Limb (tissue), 2 donors: ENCODE measurements around the gene DCC.

Source experiments
- DNase-seq, 2 donors: peaks; one replicate each; pipeline ENCODE4 v3.0.0-alpha.2; 2016; ENCODE audit errors: extremely low spot score in 2 of 2

DCC gene

GRCh38 chr18:52781113-52781512, 441.1 kb downstream of the DCC start:
- no peak for DNase-seq

- no peak for DNase-seq
Measured at GRCh38 chr18:52791321-52791720, 451.3 kb downstream of the DCC start.

- DNase-seq, result no peak
Measured at GRCh38 chr18:52812834-52813233, 472.8 kb downstream of the DCC start.

GRCh38 chr18:52813635-52814416, 473.8 kb downstream of the DCC start:
- DNase-seq, result no peak

- no peak for DNase-seq
Measured at GRCh38 chr18:52815651-52816050, 475.7 kb downstream of the DCC start.

GRCh38 chr18:52816121-52816520, 476.1 kb downstream of the DCC start:
- DNase-seq, result no peak

- DNase-seq, result no peak
Measured at GRCh38 chr18:52822160-52822559, 482.2 kb downstream of the DCC start.

GRCh38 chr18:52824126-52824525, 484.1 kb downstream of the DCC start:
- DNase-seq, result peak in 1 of 2 donors; percentile 23

GRCh38 chr18:52826994-52827393, 487.0 kb downstream of the DCC start:
- no peak for DNase-seq

- no peak for DNase-seq
Measured at GRCh38 chr18:52829320-52829719, 489.3 kb downstream of the DCC start.

GRCh38 chr18:52829876-52830405, 489.9 kb downstream of the DCC start:
- DNase-seq, result no peak

GRCh38 chr18:52844323-52844722, 504.3 kb downstream of the DCC start:
- DNase-seq, result no peak

- no peak for DNase-seq
Measured at GRCh38 chr18:52845036-52845435, 505.0 kb downstream of the DCC start.

GRCh38 chr18:52850031-52850560, 510.1 kb downstream of the DCC start:
- no peak for DNase-seq

GRCh38 chr18:52861558-52861957, 521.6 kb downstream of the DCC start:
- DNase-seq, result no peak

GRCh38 chr18:52869349-52869923, 529.4 kb downstream of the DCC start:
- no peak for DNase-seq

GRCh38 chr18:52869942-52870907, 530.2 kb downstream of the DCC start:
- peak in 1 of 2 donors; percentile 48 for DNase-seq

- DNase-seq, result no peak
Measured at GRCh38 chr18:52874774-52875173, 534.8 kb downstream of the DCC start.

- no peak for DNase-seq
Measured at GRCh38 chr18:52875725-52876124, 535.7 kb downstream of the DCC start.

GRCh38 chr18:52888014-52888413, 548.0 kb downstream of the DCC start:
- no peak for DNase-seq

- DNase-seq, result no peak
Measured at GRCh38 chr18:52894801-52895200, 554.8 kb downstream of the DCC start.
